ENCODE results near the gene ZFAND5. TPM values are rescaled to one million over a fixed set of nuclear protein-coding genes. Genes with fewer than 3 reads are reported as not detected.

ZFAND5 gene
- total RNA-seq, 1 donor from 2014 or later, result 204 TPM

DNA sequence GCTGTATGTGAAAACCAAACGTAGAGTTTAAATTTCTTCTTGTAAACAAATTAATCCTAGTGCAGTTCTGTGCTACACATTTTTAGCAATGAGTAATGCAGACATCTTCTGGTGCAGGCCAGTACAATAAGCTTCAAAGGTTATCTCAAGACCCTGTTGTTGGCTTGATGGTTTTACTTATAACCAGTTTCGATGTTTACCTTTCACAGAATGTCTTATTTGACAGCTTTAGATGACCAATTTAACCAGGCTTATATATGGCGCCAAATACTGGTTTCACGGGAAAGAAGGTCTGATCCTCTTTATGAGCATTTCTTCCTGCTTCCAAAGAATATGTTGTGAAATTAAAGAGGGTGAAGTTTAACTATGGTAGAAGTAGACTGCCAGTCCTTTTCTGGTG lies 9.9 kb downstream of the ZFAND5 start:
- DNase-seq (no peak), ATAC-seq (no peak)
- intact Hi-C loops (cut with DNase I), result no loop called here
- Histone ChIP-seq H3K4me3 (no peak overlapping the region), H3K27me3 (no peaks in the 10 kb centered on the region), H3K36me3 (peaks cover 81% of the 10 kb centered on the region), H3K4me1 (peaks cover 49% of the 10 kb centered on the region), H3K9me3 (no peaks in the 10 kb centered on the region), H3K27ac (no peak overlapping the region)
- TF ChIP-seq, protein P1, sequence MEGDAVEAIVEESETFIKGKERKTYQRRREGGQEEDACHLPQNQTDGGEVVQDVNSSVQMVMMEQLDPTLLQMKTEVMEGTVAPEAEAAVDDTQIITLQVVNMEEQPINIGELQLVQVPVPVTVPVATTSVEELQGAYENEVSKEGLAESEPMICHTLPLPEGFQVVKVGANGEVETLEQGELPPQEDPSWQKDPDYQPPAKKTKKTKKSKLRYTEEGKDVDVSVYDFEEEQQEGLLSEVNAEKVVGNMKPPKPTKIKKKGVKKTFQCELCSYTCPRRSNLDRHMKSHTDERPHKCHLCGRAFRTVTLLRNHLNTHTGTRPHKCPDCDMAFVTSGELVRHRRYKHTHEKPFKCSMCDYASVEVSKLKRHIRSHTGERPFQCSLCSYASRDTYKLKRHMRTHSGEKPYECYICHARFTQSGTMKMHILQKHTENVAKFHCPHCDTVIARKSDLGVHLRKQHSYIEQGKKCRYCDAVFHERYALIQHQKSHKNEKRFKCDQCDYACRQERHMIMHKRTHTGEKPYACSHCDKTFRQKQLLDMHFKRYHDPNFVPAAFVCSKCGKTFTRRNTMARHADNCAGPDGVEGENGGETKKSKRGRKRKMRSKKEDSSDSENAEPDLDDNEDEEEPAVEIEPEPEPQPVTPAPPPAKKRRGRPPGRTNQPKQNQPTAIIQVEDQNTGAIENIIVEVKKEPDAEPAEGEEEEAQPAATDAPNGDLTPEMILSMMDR (IDR thresholded peaks at IDR 0.05), result no peak

DNA sequence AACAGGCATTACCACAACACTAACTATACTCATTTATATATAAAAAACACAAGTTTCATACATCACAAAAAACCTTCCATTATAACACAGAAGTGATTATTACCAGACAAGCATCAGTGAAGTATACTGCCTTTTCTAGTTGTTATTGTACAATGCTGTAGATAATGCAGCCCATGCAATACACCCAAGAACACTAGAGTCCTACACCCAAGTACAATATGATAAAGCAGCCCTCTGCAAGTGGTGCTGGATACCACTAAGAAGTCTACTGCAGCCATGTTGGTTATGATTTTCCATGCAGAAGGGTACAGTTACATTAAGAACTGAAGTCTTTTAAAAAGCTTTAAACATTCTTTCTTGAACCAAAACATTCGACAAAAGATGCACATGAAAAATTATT lies 10.3 kb downstream of the ZFAND5 start:
- TF ChIP-seq, protein P1 (IDR thresholded peaks at IDR 0.05), result no peak
- Histone ChIP-seq H3K36me3 (peaks cover 76% of the 10 kb centered on the region), H3K4me3 (no peak overlapping the region), H3K4me1 (peaks cover 45% of the 10 kb centered on the region), H3K9me3 (no peaks in the 10 kb centered on the region), H3K27me3 (no peaks in the 10 kb centered on the region), H3K27ac (no peak overlapping the region)
- DNase-seq (no peak), ATAC-seq (no peak)
- intact Hi-C loops (cut with DNase I), result no loop called here

DNA sequence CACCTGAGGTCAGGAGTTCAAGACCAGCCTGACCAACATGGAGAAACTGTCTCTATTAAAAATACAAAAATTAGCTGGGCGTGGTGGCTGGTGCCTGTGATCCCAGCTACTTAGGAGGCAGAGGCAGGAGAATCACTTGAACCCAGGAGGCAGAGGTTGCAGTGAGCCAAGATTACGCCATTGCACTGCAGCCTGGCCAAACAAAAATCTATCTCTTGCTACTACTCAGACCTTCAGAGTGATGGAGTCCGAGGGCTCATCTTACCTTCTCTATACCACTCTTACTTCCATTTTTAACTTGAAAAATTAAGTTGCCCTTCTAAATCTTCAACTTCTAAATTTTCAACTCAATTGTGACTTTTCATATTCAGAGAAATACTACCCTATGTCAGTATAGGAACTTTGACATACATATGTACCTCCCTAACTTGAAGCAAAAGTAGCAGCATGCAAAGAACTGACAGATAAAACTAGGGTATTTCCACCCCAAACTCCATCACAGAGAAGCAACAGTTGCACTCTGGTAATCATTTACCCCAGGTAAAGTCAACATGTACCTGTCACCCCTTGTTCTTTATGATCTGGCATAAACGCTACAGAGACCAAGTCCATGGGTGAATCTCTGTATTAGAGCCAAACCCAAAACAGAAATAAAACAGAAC lies 11.4 kb downstream of the ZFAND5 start:
- H3K9me3 ChIP-seq, result no peaks in the 10 kb centered on the region
- intact Hi-C loops (cut with DNase I), result no loop called here
- H3K4me1 ChIP-seq, result peaks cover 34% of the 10 kb centered on the region
- peaks cover 65% of the 10 kb centered on the region for H3K36me3 ChIP-seq
- TF ChIP-seq, protein P1 (IDR thresholded peaks at IDR 0.05), result no peak
- no peak overlapping the region for H3K4me3 ChIP-seq
- ATAC-seq (no peak), DNase-seq (no peak)
- H3K27me3 ChIP-seq, result no peaks in the 10 kb centered on the region
- no peak overlapping the region for H3K27ac ChIP-seq

DNA sequence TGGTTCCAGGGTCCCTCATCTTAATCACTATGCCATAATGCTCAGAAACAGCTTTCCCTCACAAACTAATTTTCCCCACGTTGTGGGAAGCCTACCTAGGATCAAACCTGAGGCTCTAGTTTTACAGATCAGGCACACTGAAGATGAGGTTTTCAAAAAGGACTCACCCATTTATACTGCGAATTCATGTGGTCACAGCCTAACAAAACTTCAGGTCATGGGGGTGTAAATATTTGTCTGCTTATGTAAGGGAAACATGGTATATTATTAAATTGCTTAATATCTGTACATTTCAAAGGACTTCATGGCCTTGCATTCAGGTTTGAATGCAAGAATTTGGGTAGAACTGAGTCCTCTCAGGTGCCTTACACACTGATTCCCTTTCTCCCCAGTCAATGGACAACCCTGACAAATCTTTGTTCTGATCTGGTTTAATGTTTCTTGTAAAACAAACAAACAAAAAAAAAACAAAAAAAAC lies 12.1 kb downstream of the ZFAND5 start:
- Histone ChIP-seq H3K27ac (no peak overlapping the region), H3K4me1 (peaks cover 27% of the 10 kb centered on the region), H3K36me3 (peaks cover 59% of the 10 kb centered on the region), H3K27me3 (no peaks in the 10 kb centered on the region), H3K4me3 (no peak overlapping the region), H3K9me3 (no peaks in the 10 kb centered on the region)
- intact Hi-C loops (cut with DNase I), result no loop called here
- TF ChIP-seq, protein P1 (IDR thresholded peaks at IDR 0.05), result no peak
- no peak for DNase-seq
- no peak for ATAC-seq

DNA sequence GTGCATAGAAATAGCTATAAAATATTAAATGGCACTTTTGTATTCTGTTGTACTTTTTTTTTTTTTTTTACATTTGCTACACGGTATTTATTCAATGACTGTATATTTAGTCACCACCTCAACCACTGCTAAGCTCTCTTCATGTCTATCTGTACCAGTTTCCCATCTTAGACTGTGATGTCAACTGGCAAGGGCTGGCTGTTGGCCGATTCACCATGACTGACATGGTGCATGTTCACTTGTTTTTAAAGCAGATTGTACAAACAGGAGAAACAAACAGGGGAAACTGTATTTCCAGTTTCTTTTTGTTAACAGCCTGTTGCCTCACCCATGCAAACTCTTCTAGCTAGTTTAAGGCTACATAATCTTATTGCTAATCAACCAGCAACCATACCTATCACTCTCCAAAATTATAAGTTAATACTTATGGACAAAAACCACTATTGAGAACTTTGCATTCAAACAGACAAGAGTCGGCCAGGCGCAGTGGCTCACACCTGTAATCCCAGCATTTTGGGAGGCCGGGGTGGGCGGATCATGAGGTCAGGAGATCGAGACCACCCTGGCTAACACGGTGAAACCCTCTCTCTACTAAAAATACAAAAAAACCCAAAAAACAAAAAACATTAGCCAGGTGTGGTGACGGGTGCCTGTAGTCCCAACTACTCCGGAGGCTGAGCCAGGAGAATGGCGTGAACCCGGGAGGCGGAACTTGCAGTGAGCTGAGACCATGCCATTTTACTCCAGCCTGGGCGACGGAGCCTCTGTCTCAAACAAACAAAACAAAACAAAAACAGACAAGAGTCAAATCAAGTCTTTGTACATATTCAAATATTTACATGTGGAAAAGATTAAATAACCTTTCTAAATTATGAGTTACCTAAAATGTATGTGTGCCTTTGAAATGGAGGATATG lies 13.2 kb downstream of the ZFAND5 start:
- TF ChIP-seq, protein P1 (IDR thresholded peaks at IDR 0.05), result no peak
- ATAC-seq (no peak), DNase-seq (no peak)
- Histone ChIP-seq H3K36me3 (peaks cover 48% of the 10 kb centered on the region), H3K27me3 (no peaks in the 10 kb centered on the region), H3K9me3 (no peaks in the 10 kb centered on the region), H3K27ac (no peak overlapping the region), H3K4me3 (no peak overlapping the region), H3K4me1 (peaks cover 16% of the 10 kb centered on the region)
- intact Hi-C loops (cut with DNase I), result no loop called here

All from upper lobe of right lung (tissue), 1 donor.